Measurements from ENCODE around the gene DAZAP1. TPM values are rescaled to one million over a fixed set of nuclear protein-coding genes. Genes with fewer than 3 reads are reported as not detected.

Gene DAZAP1
- total and polyA plus RNA-seq, 8 donors = 21.4 to 124 (median 51.5) TPM

GRCh38 chr19:1364070-1364704 lies 43.2 kb upstream of the DAZAP1 start:
- Histone ChIP-seq H3K4me1 (peaks cover 15 to 33% (median 21%) of the 10 kb centered on the region in 4 donors), H3K9me3 (no peaks in the 10 kb centered on the region), H3K36me3 (peaks cover 26 to 98% (median 95%) of the 10 kb centered on the region in 4 donors), H3K27me3 (no peaks in the 10 kb centered on the region), H3K27ac (peak overlapping the region in 1 of 5 donors; percentile 32), H3K4me3 (no peak overlapping the region)
- TF ChIP-seq POLR2A (IDR thresholded peaks at IDR 0.05) (no peak), EP300 (IDR thresholded peaks at IDR 0.05) (no peak)
- TF ChIP-seq, protein P1, sequence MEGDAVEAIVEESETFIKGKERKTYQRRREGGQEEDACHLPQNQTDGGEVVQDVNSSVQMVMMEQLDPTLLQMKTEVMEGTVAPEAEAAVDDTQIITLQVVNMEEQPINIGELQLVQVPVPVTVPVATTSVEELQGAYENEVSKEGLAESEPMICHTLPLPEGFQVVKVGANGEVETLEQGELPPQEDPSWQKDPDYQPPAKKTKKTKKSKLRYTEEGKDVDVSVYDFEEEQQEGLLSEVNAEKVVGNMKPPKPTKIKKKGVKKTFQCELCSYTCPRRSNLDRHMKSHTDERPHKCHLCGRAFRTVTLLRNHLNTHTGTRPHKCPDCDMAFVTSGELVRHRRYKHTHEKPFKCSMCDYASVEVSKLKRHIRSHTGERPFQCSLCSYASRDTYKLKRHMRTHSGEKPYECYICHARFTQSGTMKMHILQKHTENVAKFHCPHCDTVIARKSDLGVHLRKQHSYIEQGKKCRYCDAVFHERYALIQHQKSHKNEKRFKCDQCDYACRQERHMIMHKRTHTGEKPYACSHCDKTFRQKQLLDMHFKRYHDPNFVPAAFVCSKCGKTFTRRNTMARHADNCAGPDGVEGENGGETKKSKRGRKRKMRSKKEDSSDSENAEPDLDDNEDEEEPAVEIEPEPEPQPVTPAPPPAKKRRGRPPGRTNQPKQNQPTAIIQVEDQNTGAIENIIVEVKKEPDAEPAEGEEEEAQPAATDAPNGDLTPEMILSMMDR (IDR thresholded peaks at IDR 0.05) = peak in 1 of 7 experiments; percentile 8
- intact Hi-C loops (cut with DNase I; ENCODE audit: low total_unique reads) = loop anchor here (10.0 kb wide), 1 partner anchor 79 kb away; the partner anchor contains the start of gene EFNA2
- DNase-seq = no peak
- WGBS, 5 donors = 70 to 83% (median 75%) methylated on average over 15 of the region's 15 CpGs

- Histone ChIP-seq H3K27ac (no peak overlapping the region), H3K4me3 (no peak overlapping the region), H3K4me1 (peaks cover 11 to 26% (median 18%) of the 10 kb centered on the region in 4 donors), H3K27me3 (no peaks in the 10 kb centered on the region), H3K36me3 (peaks cover 39 to 98% (median 97%) of the 10 kb centered on the region in 4 donors), H3K9me3 (no peaks in the 10 kb centered on the region)
- intact Hi-C loops (cut with DNase I; ENCODE audit: low total_unique reads) = loop anchor here (10.0 kb wide), 1 partner anchor 81 kb away; the partner anchor contains the start of gene EFNA2
- WGBS, 5 donors = 84 to 90% (median 87%) methylated on average over 31 to 37 of the region's 37 CpGs
- TF ChIP-seq POLR2AphosphoS5 (IDR thresholded peaks at IDR 0.05) (no peak), EP300 (IDR thresholded peaks at IDR 0.05) (no peak), POLR2A (IDR thresholded peaks at IDR 0.05) (no peak)
- TF ChIP-seq, protein P1 (IDR thresholded peaks at IDR 0.05) = no peak
- no peak for DNase-seq
These were observed 41.8 kb upstream of the DAZAP1 start for GRCh38 chr19:1365319-1366269.

- H3K4me1 ChIP-seq = peaks cover 7 to 19% (median 11%) of the 10 kb centered on the region in 4 donors
- DNase-seq = no peak
- no peak overlapping the region for H3K4me3 ChIP-seq
- TF ChIP-seq POLR2AphosphoS5 (IDR thresholded peaks at IDR 0.05) (no peak), POLR2A (IDR thresholded peaks at IDR 0.05) (no peak), EP300 (IDR thresholded peaks at IDR 0.05) (no peak)
- TF ChIP-seq, protein P1 (IDR thresholded peaks at IDR 0.05) = no peak
- intact Hi-C loops (cut with DNase I; ENCODE audit: low total_unique reads) = loop anchor here (10.0 kb wide), 1 partner anchor 81 kb away; the partner anchor contains the start of gene EFNA2
- WGBS, 5 donors = 89 to 96% (median 93%) methylated on average over 10 of the region's 10 CpGs
- peaks cover 46 to 98% (median 97%) of the 10 kb centered on the region in 4 donors for H3K36me3 ChIP-seq
- no peak overlapping the region for H3K27ac ChIP-seq
- H3K9me3 ChIP-seq = no peaks in the 10 kb centered on the region
- H3K27me3 ChIP-seq = no peaks in the 10 kb centered on the region
These were observed 41.1 kb upstream of the DAZAP1 start for GRCh38 chr19:1366296-1366695.
